Neural progenitor cell (in vitro differentiated cells): ENCODE data around the gene FGF19.
"Not testable (repeated sequence)": the region's sequence is repeated elsewhere in the genome, so short reads cannot be mapped to it uniquely, and the experiment has no call there.

Source experiments
- CTCF ChIP-seq: fragments of 200-600 bp; sonication (generic); IDR thresholded peaks from 2 replicates; pipeline ENCODE4 v1.5.1; 2017; ENCODE audit warnings: antibody characterized with exemption, mild to moderate bottlenecking
- EZH2 ChIP-seq: fragments of 200-600 bp; sonication (generic); IDR thresholded peaks from 2 replicates; pipeline ENCODE4 v1.6.1; 2017; ENCODE audit warnings: antibody characterized with exemption, mild to moderate bottlenecking, moderate library complexity
- EZH2phosphoT487 ChIP-seq: fragments of 200-600 bp; sonication (generic); IDR thresholded peaks from 2 replicates; pipeline ENCODE4 v1.6.1; 2017; ENCODE audit warnings: antibody characterized with exemption

DNA sequence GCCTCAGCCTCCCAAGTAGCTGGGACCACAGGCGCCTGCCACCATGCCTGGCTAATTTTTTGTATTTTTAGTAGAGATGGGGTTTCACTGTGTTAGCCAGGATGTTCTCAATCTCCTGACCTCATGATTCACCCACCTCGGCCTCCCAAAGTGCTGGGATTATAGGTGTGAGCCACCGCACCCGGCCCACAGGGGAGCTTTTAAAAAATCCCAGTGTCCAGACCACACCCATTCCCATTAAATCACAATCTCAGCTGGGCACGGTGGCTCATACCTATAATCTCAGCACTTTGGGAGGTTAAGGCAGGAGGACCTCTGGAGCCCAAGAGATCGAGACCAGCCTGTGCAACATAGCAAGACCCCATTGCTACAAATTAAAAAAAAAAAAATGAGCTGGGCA is 7.8 kb downstream of the FGF19 start:
- not testable (repeated sequence) for TF ChIP-seq CTCF, EZH2phosphoT487, EZH2
